ENCODE results near the gene DLX3.

DNA sequence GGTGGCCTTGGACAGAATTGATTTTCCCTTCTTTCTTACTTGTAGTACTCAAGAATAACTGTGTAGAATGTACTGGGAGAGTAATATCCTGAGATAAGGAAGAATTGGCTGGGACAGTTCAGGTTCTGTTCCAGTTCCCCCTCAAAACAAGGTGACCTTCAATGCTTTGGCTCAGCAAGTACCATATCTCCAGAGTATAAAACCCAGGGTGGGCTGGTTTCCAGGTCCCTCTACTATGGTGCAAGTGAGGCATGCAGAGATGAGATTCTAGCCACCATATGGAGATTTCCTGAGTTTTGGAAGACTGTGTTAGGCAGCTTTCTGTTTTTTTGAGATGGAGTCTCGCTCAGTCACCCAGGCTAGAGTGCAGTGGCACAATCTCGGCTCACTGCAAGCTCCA is 18.1 kb upstream of the DLX3 start:
- TF ChIP-seq, protein P1, sequence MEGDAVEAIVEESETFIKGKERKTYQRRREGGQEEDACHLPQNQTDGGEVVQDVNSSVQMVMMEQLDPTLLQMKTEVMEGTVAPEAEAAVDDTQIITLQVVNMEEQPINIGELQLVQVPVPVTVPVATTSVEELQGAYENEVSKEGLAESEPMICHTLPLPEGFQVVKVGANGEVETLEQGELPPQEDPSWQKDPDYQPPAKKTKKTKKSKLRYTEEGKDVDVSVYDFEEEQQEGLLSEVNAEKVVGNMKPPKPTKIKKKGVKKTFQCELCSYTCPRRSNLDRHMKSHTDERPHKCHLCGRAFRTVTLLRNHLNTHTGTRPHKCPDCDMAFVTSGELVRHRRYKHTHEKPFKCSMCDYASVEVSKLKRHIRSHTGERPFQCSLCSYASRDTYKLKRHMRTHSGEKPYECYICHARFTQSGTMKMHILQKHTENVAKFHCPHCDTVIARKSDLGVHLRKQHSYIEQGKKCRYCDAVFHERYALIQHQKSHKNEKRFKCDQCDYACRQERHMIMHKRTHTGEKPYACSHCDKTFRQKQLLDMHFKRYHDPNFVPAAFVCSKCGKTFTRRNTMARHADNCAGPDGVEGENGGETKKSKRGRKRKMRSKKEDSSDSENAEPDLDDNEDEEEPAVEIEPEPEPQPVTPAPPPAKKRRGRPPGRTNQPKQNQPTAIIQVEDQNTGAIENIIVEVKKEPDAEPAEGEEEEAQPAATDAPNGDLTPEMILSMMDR (conservative IDR thresholded peaks at IDR 0.05; ENCODE audit: low read length): no peak
- no peak for TF ChIP-seq EZH2phosphoT487 (IDR thresholded peaks at IDR 0.05; ENCODE audit: borderline replicate concordance, low read depth, low read length)
